Keratinocyte (primary cell): ENCODE data around the gene AOX1. TPM values are rescaled to one million over a fixed set of nuclear protein-coding genes. Genes with fewer than 3 reads are reported as not detected.
A peak's percentile ranks its signal among the peaks of the same experiment; 100 is the strongest.

ENCODE experiments used
- DNase-seq: peaks from one replicate; pipeline ENCODE4 v3.0.0-alpha.2; 2011; ENCODE audit warnings: low read depth, missing footprints, low spot score
- FAIRE-seq: peaks from 2 replicates; lab custom pipeline; 2011; peaks lifted over from hg19 to GRCh38; lab: Jason Lieb, UNC
- H2AFZ ChIP-seq: 2 replicates; pipeline ENCODE4 v1.6.0; 2012; ENCODE audit warnings: low read length, control low read depth, inconsistent platforms; ENCODE audit not compliant: control insufficient read depth
- H3K27ac ChIP-seq: 2 replicates; pipeline ENCODE4 v1.5.1; 2011; ENCODE audit warnings: low read length; ENCODE audit not compliant: control insufficient read depth, insufficient read depth
- H3K27me3 ChIP-seq: 3 replicates; pipeline ENCODE4 v1.6.0; 2011; ENCODE audit warnings: low read length; ENCODE audit not compliant: control insufficient read depth, insufficient read depth; ENCODE audit errors: extremely low read depth
- H3K36me3 ChIP-seq, 2 experiments: 2 replicates in 1 of 2; 3 replicates in 1 of 2; pipeline ENCODE4 v1.5.1; 2011; ENCODE audit warnings: low read length in 2 of 2, mild to moderate bottlenecking in 1 of 2; ENCODE audit not compliant: control insufficient read depth in 2 of 2, insufficient read depth in 2 of 2; ENCODE audit errors: extremely low read depth in 1 of 2
- H3K4me1 ChIP-seq: 3 replicates; pipeline ENCODE4 v1.5.1; 2011; ENCODE audit warnings: low read length; ENCODE audit not compliant: control insufficient read depth, insufficient read depth; ENCODE audit errors: extremely low read depth
- H3K4me2 ChIP-seq: 3 replicates; pipeline ENCODE4 v1.6.0; 2011; ENCODE audit warnings: low read depth, low read length; ENCODE audit not compliant: control insufficient read depth, insufficient read depth; ENCODE audit errors: extremely low read depth
- H3K4me3 ChIP-seq, 3 experiments: fragments of 200-600 bp in 1 of 3; sonication (generic) in 1 of 3; 2 replicates in 2 of 3; 3 replicates in 1 of 3; pipeline ENCODE4 v1.5.1; 2011 to 2016; ENCODE audit warnings: low read length in 3 of 3, mild to moderate bottlenecking in 3 of 3, control low read depth in 2 of 3, inconsistent platforms in 1 of 3, low read depth in 1 of 3, mixed read lengths in 1 of 3, mixed run types in 1 of 3, moderate library complexity in 1 of 3; ENCODE audit not compliant: control insufficient read depth in 2 of 3, insufficient read depth in 2 of 3; ENCODE audit errors: extremely low read depth in 1 of 3
- H3K79me2 ChIP-seq: 2 replicates; pipeline ENCODE4 v1.6.0; 2012; ENCODE audit warnings: low read length; ENCODE audit not compliant: control insufficient read depth, insufficient read depth
- H3K9ac ChIP-seq: 3 replicates; pipeline ENCODE4 v1.6.0; 2011; ENCODE audit warnings: low read length; ENCODE audit not compliant: control insufficient read depth, insufficient read depth; ENCODE audit errors: extremely low read depth
- H3K9me1 ChIP-seq: 3 replicates; pipeline ENCODE4 v1.6.0; 2011; ENCODE audit warnings: low read length; ENCODE audit not compliant: control insufficient read depth, insufficient read depth; ENCODE audit errors: extremely low read depth
- H3K9me3 ChIP-seq: 2 replicates; pipeline ENCODE4 v1.5.1; 2012; ENCODE audit warnings: low read depth, low read length; ENCODE audit not compliant: control insufficient read depth
- H4K20me1 ChIP-seq: 3 replicates; pipeline ENCODE4 v1.6.0; 2011; ENCODE audit warnings: low read length; ENCODE audit not compliant: control insufficient read depth, insufficient read depth; ENCODE audit errors: extremely low read depth
- EZH2 ChIP-seq: IDR thresholded peaks from one replicate; pipeline ENCODE4 v1.6.1; 2012; ENCODE audit warnings: inconsistent platforms, mild to moderate bottlenecking, low read length, moderate library complexity
- dilution Hi-C: fragments of 300-500 bp; cut with MboI; formaldehyde crosslinking; loops from one replicate; pipeline ENCODE4 v1.7.0; 2020; ENCODE audit warnings: low sequenced_read_pairs; ENCODE audit not compliant: extremely low pct_ligation_motif_present
- polyA plus RNA-seq, 5 experiments: library from polyadenylated mRNA; depleted of rRNA in 3 of 5; stranded (reverse) in 3 of 5; stranded (forward) in 1 of 5; unstranded in 1 of 5; fragments of >200 nt; gene quantifications; 1 replicate in 1 of 5; 2 replicates in 3 of 5; 3 replicates in 1 of 5; pipeline versions ENCODE4 v1.2.1 to v1.2.3, GENCODE V29; 2011 to 2012; ENCODE audit warnings: missing spikeins in 2 of 5, low read depth in 1 of 5, low replicate concordance in 1 of 5
- TF ChIP-seq, protein P1 (sequence below), 3 experiments: IDR thresholded peaks in 1 of 3; conservative IDR thresholded peaks in 1 of 3; optimal IDR thresholded peaks in 1 of 3; 2 replicates in 2 of 3; 3 replicates in 1 of 3; pipeline versions ENCODE3 to v1.5.1; 2011; ENCODE audit warnings: low read length in 3 of 3, mild to moderate bottlenecking in 3 of 3, moderate library complexity in 2 of 3, control low read depth in 1 of 3, inconsistent platforms in 1 of 3; ENCODE audit not compliant: insufficient read depth in 2 of 3; ENCODE audit errors: extremely low read depth in 1 of 3

AOX1 gene
- polyA plus RNA-seq, 1 donor (not counting 4 experiments of a cell fraction or from before 2014, with no cell fraction given): 12.2 TPM

DNA sequence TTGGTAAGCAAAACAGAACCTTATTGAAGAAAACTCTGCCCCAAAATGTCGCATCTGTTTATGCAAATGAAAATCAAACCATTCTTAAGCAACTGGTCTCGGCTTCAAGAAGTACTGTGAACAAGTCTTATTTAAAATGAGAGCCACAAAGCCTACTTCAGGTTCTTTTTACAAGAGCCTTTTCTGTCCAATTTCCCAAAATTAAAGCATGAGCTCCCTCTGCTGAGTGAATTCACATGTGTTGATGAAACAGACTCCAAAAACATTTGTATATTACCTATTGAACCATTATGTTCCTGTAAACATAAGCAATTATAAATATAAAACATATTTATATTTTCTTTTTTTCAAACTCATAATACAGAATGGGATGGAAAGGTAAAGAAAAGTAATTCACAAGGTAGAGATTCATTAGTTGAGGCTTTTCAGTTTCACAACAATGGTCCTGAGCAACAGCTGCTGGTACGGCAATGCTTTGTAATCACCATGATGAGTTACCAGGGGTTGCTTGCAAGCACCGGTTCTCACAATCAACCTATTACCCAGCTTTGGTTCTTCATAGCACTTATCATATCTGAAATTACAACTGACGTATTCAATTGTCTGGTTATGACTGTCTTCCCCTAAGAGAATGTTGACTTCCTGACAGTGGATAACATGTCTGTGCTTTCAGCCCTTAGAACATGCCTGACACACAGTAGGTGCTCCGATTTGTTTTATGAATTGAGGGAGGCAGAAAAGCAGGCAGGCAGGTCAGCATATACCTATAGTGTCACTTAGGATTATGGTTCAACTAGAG, 117.5 kb downstream of the AOX1 start:
- Histone ChIP-seq H3K9ac (no peak overlapping the region), H3K9me1 (no peaks in the 10 kb centered on the region), H3K4me2 (no peak overlapping the region), H4K20me1 (no peaks in the 10 kb centered on the region), H3K9me3 (no peaks in the 10 kb centered on the region), H3K4me1 (no peaks in the 10 kb centered on the region), H2AFZ (no peak overlapping the region), H3K36me3 (no peaks in the 10 kb centered on the region), H3K4me3 (no peak overlapping the region), H3K79me2 (no peaks in the 10 kb centered on the region), H3K27ac (no peak overlapping the region), H3K27me3 (no peaks in the 10 kb centered on the region)
- FAIRE-seq: no peak
- no peak for TF ChIP-seq EZH2
- TF ChIP-seq, protein P1, sequence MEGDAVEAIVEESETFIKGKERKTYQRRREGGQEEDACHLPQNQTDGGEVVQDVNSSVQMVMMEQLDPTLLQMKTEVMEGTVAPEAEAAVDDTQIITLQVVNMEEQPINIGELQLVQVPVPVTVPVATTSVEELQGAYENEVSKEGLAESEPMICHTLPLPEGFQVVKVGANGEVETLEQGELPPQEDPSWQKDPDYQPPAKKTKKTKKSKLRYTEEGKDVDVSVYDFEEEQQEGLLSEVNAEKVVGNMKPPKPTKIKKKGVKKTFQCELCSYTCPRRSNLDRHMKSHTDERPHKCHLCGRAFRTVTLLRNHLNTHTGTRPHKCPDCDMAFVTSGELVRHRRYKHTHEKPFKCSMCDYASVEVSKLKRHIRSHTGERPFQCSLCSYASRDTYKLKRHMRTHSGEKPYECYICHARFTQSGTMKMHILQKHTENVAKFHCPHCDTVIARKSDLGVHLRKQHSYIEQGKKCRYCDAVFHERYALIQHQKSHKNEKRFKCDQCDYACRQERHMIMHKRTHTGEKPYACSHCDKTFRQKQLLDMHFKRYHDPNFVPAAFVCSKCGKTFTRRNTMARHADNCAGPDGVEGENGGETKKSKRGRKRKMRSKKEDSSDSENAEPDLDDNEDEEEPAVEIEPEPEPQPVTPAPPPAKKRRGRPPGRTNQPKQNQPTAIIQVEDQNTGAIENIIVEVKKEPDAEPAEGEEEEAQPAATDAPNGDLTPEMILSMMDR (optimal IDR thresholded peaks at IDR 0.05 in 1 of 3, IDR thresholded peaks at IDR 0.05 in 1 of 3, conservative IDR thresholded peaks at IDR 0.05 in 1 of 3; ENCODE audit: extremely low read depth in 1 of 3, insufficient read depth in 2 of 3, low read length in 3 of 3): peak in 2 of 3 experiments; percentile 35 to 51
- DNase-seq: no peak
- dilution Hi-C loops: no loop called here

DNA sequence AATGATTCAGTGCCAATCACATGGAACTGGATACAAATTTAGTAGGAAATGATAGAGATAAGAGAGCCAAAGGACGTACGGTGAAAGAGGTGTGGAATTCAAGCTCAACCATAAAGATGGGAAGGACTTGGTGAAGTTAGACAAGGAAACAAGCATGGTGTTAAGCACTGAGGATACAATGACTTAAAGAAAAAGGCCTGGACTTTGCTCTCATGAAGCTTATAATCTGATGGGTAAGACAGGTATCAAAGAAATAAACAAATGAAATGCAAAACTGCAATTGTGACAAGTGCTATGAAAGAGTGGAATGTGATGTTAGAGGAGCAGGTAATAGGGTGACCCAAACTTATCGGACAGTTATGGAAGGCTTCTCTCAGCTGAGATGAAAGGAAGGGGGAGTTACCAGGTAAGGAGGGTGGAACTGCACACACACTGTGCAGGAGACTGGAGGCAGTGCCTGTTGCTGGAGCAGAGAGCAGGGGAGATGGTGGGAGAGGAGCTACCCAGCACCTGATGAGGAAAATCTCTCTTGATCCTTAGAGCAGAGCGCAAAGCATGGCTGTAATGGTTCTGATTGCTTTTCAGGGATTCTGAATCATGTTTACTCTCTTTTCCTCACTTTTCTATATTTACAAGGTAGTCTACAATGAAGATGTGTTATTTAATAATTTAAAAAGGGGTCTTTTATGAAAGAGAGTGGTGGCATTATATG, 118.3 kb downstream of the AOX1 start:
- Histone ChIP-seq H3K4me3 (no peak overlapping the region), H3K36me3 (no peaks in the 10 kb centered on the region), H2AFZ (no peak overlapping the region), H3K27me3 (no peaks in the 10 kb centered on the region), H3K4me2 (no peak overlapping the region), H4K20me1 (no peaks in the 10 kb centered on the region), H3K9me3 (no peaks in the 10 kb centered on the region), H3K27ac (no peak overlapping the region), H3K9me1 (no peaks in the 10 kb centered on the region), H3K9ac (no peak overlapping the region), H3K4me1 (no peaks in the 10 kb centered on the region), H3K79me2 (no peaks in the 10 kb centered on the region)
- TF ChIP-seq, protein P1 (optimal IDR thresholded peaks at IDR 0.05 in 1 of 3, IDR thresholded peaks at IDR 0.05 in 1 of 3, conservative IDR thresholded peaks at IDR 0.05 in 1 of 3; ENCODE audit: extremely low read depth in 1 of 3, insufficient read depth in 2 of 3, low read length in 3 of 3): no peak
- TF ChIP-seq EZH2: no peak
- dilution Hi-C loops: no loop called here
- DNase-seq (no peak), FAIRE-seq (no peak)
